Astrocyte (in vitro differentiated cells and primary cell): ENCODE measurements around the gene NADK.

Experiments used
- EZH2 ChIP-seq: IDR thresholded peaks from 2 replicates; pipeline ENCODE4 v1.6.1; 2012; ENCODE audit warnings: mild to moderate bottlenecking, low read length, inconsistent platforms; ENCODE audit not compliant: insufficient read depth
- TF ChIP-seq, protein P1 (sequence below): IDR thresholded peaks from 2 replicates; pipeline ENCODE4 v1.5.1; 2011; ENCODE audit warnings: low read depth, mild to moderate bottlenecking, inconsistent platforms, low read length, moderate library complexity; ENCODE audit not compliant: insufficient read depth

DNA sequence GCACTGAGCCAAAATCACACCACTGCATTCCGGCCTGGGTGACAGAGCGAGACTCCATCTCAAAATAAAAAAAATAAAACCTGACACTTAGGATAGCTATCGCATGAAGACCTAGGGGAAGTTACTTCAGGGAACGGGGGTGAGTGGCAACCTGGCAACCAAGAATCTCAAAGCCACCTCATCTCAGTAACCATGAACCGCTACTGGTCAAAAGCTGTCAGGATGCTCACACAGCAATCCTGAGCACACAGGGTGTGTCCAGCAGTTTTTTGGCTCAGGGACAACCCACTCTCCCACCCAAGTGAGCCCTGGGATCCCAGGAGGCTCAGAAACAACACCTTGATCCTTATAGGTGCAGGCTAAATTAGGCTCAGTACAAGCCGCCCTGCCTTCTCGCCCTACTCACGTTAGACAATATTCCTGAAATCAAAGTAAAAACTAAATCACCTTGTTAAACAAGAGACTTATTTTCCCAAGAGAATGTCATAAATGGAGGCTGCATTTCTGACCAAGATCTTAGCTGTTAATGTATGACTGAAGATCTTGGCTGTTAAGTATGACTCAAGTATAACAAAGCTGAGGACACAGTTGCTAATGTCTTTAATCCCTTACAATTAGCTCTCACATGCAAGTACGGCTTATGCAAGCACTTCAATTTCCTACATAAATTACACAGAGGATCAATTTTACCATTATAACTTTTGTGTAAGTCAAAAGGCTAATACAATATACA lies 48.3 kb upstream of the NADK start:
- TF ChIP-seq, protein P1, sequence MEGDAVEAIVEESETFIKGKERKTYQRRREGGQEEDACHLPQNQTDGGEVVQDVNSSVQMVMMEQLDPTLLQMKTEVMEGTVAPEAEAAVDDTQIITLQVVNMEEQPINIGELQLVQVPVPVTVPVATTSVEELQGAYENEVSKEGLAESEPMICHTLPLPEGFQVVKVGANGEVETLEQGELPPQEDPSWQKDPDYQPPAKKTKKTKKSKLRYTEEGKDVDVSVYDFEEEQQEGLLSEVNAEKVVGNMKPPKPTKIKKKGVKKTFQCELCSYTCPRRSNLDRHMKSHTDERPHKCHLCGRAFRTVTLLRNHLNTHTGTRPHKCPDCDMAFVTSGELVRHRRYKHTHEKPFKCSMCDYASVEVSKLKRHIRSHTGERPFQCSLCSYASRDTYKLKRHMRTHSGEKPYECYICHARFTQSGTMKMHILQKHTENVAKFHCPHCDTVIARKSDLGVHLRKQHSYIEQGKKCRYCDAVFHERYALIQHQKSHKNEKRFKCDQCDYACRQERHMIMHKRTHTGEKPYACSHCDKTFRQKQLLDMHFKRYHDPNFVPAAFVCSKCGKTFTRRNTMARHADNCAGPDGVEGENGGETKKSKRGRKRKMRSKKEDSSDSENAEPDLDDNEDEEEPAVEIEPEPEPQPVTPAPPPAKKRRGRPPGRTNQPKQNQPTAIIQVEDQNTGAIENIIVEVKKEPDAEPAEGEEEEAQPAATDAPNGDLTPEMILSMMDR: no peak
- no peak for TF ChIP-seq EZH2
